Measurements from ENCODE around the gene ZNF358. TPM values are rescaled to one million over a fixed set of nuclear protein-coding genes. Genes with fewer than 3 reads are reported as not detected.

The ZNF358 gene
- total RNA-seq, 2 donors from 2014 or later = 40.2 to 93.6 TPM

GRCh38 chr19:7528192-7528519, 12.3 kb downstream of the ZNF358 start:
- Histone ChIP-seq H3K9me3 (no peaks in the 10 kb centered on the region), H3K27me3 (no peaks in the 10 kb centered on the region), H3K27ac (no peak overlapping the region), H3K4me1 (peaks cover 11% of the 10 kb centered on the region), H3K4me3 (no peak overlapping the region), H3K36me3 (replicated peaks in 1 of 2; ENCODE audit: insufficient read depth in 1 of 2, low read depth in 2 of 2) (peaks cover 0 to 2% of the 10 kb centered on the region in 2 donors)
- 92 to 100% methylated on average over 1 to 7 of the region's 7 CpGs for WGBS, 2 donors
- TF ChIP-seq CTCF (IDR thresholded peaks at IDR 0.05) (no peak), POLR2A (IDR thresholded peaks at IDR 0.05) (no peak)
- ATAC-seq = no peak
- intact Hi-C loops (cut with DNase I) = no loop called here
- DNase-seq = no peak

DNA sequence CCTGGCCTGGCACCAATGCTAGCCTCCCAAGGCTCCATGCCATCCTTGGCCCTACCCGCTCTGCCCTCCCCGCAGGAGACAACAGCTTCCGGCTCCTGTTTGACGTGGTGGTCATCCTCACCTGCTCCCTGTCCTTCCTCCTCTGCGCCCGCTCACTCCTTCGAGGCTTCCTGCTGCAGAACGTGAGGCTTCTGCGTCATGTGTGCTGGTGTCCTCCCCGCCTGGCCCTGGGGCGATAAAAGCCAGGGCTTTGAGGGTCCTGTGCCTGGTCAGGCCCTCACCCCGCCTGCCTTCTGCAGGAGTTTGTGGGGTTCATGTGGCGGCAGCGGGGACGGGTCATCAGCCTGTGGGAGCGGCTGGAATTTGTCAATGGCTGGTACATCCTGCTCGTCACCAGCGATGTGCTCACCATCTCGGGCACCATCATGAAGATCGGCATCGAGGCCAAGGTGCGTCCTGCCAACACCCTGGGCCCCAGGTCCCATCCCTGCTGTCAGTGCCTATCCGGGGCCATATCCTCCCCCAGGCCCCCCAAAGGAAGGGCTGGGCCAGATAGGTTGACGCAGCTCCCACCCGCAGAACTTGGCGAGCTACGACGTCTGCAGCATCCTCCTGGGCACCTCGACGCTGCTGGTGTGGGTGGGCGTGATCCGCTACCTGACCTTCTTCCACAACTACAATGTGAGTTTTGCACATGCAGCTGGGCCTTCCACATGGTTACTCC, 12.8 kb downstream of the ZNF358 start:
- TF ChIP-seq POLR2A (IDR thresholded peaks at IDR 0.05) = no peak
- TF ChIP-seq CTCF (IDR thresholded peaks at IDR 0.05) = no peak
- no peaks in the 10 kb centered on the region for H3K9me3 ChIP-seq
- H3K27ac ChIP-seq = no peak overlapping the region
- no peak for DNase-seq
- peaks cover 11% of the 10 kb centered on the region for H3K4me1 ChIP-seq
- peaks cover 0 to 2% of the 10 kb centered on the region in 2 donors for H3K36me3 ChIP-seq (replicated peaks in 1 of 2; ENCODE audit: insufficient read depth in 1 of 2, low read depth in 2 of 2)
- H3K4me3 ChIP-seq = no peak overlapping the region
- no peaks in the 10 kb centered on the region for H3K27me3 ChIP-seq
- WGBS, 2 donors = 93 to 96% methylated on average over 21 to 25 of the region's 32 CpGs
- intact Hi-C loops (cut with DNase I) = no loop called here
- no peak for ATAC-seq

DNA sequence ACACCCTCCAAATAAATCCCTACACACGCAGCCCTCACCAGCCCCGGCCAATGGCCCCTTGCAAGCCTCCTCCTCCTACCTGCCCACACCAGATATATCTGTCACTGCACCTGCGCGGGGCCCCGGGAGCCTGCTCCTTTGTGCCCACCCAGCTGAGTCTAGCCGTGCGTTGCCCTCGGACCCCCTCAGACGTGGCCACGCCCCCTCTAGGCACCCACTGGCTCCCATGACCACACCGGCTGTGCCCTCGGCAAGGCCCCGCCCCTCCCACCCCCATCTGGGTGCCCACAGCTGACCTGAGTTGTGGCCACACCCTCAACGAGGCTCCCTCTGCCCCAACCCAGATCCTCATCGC, 13.3 kb downstream of the ZNF358 start:
- Histone ChIP-seq H3K9me3 (no peaks in the 10 kb centered on the region), H3K27ac (no peak overlapping the region), H3K4me3 (no peak overlapping the region), H3K4me1 (peaks cover 8% of the 10 kb centered on the region), H3K27me3 (no peaks in the 10 kb centered on the region), H3K36me3 (replicated peaks in 1 of 2; ENCODE audit: insufficient read depth in 1 of 2, low read depth in 2 of 2) (peaks cover 0 to 2% of the 10 kb centered on the region in 2 donors)
- no peak for DNase-seq
- no peak for ATAC-seq
- WGBS, 2 donors = 82 to 84% methylated on average over 6 to 14 of the region's 15 CpGs
- intact Hi-C loops (cut with DNase I) = no loop called here
- TF ChIP-seq CTCF (IDR thresholded peaks at IDR 0.05) (no peak), POLR2A (IDR thresholded peaks at IDR 0.05) (no peak)

DNA sequence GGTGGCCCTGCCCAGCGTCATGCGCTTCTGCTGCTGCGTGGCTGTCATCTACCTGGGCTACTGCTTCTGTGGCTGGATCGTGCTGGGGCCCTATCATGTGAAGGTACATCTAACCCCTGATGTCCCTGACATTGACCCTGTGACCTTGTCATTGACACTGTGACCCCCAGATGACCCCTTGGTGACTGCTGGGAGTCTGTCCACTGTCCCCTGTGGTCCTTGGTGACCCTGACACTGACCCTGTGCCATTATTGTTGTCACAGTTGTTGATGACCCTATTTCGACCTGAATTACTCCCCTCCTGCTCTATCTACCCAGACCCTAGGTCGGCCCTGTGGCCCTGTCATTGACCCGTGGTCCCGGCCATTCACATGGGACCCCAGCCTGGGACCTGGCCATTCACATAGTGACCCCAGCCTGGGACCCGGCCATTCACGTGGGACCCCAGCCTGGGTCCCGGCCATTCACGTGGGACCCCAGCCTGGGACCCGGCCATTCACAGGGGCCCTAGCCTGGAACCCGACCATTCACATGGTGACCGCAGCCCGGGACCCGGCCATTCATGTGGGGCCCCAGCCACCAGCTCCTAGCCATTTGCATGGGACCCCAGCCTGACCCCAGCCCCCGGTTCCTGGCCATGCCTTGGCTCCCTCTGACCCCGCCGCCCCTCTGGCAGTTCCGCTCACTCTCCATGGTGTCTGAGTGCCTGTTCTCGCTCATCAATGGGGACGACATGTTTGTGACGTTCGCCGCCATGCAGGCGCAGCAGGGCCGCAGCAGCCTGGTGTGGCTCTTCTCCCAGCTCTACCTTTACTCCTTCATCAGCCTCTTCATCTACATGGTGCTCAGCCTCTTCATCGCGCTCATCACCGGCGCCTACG, 13.9 kb downstream of the ZNF358 start:
- TF ChIP-seq CTCF (IDR thresholded peaks at IDR 0.05) (no peak), POLR2A (IDR thresholded peaks at IDR 0.05) (no peak)
- H3K4me1 ChIP-seq = peaks cover 11% of the 10 kb centered on the region
- DNase-seq (no peak), ATAC-seq (no peak)
- no peak overlapping the region for H3K27ac ChIP-seq
- H3K36me3 ChIP-seq (replicated peaks in 1 of 2; ENCODE audit: insufficient read depth in 1 of 2, low read depth in 2 of 2) = peaks cover 0 to 2% of the 10 kb centered on the region in 2 donors
- intact Hi-C loops (cut with DNase I) = no loop called here
- 91 to 95% methylated on average over 17 to 27 of the region's 33 CpGs for WGBS, 2 donors
- H3K9me3 ChIP-seq = no peaks in the 10 kb centered on the region
- H3K27me3 ChIP-seq = no peaks in the 10 kb centered on the region
- no peak overlapping the region for H3K4me3 ChIP-seq

Data from body of pancreas (tissue), 4 donors.